NB4 (cell line): ENCODE data around the gene GJC3.

ENCODE experiments used
- DNase-seq: peaks from one replicate; pipeline ENCODE4 v3.0.0; 2010; ENCODE audit warnings: low read depth
- H3K4me3 ChIP-seq: one replicate; pipeline ENCODE4 v1.5.1; 2011; ENCODE audit warnings: mild to moderate bottlenecking, low read depth, low read length, moderate library complexity
- CTCF ChIP-seq: IDR thresholded peaks from one replicate; pipeline ENCODE4 v1.5.1; 2012; ENCODE audit warnings: low read depth, low read length
- MAX ChIP-seq: IDR thresholded peaks from 2 replicates; pipeline ENCODE4 v1.6.1; 2011; ENCODE audit warnings: low read depth, low read length
- MYC ChIP-seq: IDR thresholded peaks from 2 replicates; pipeline ENCODE4 v1.6.1; 2011; ENCODE audit warnings: low read depth, low read length
- POLR2A ChIP-seq: IDR thresholded peaks from 2 replicates; pipeline ENCODE4 v1.6.1; 2011; ENCODE audit warnings: mild to moderate bottlenecking; ENCODE audit not compliant: insufficient read length; ENCODE audit errors: extremely low read depth

The GJC3 gene

GRCh38 chr7:99930376-99930775, 956 bp upstream of the GJC3 start:
- H3K4me3 ChIP-seq: no peak overlapping the region
- no peak for DNase-seq
- no peak for TF ChIP-seq MYC
- TF ChIP-seq CTCF: no peak
- TF ChIP-seq POLR2A: no peak
- no peak for TF ChIP-seq MAX

- no peak overlapping the region for H3K4me3 ChIP-seq
- no peak for TF ChIP-seq MAX
- no peak; the same call in 1 of the 2 replicates for TF ChIP-seq MYC
- TF ChIP-seq CTCF: no peak
- no peak for TF ChIP-seq POLR2A
Observed at GRCh38 chr7:99929730-99930053, 272 bp upstream of the GJC3 start.

DNA sequence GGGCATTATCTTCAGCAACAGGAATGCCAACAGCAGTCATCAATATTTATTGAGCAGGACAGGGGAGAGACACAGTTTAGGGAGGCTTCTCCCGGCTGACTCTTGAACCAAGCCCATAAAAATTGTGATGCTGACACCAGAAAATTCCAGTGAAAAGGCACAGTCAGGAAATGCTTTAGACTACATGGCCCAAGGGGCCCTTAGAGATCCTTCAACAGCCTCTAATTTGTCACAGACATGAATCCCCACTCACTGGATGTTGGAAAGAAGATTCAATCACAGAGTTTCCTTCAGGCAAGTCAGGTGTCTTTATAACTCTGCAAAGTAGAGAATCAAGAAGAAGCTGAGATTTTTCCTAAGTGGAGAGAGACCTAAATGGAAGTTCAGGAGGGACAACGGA, 1.2 kb downstream of the GJC3 start:
- TF ChIP-seq POLR2A (no peak), MAX (no peak), MYC (no peak), CTCF (no peak)
- no peak for DNase-seq
- H3K4me3 ChIP-seq: no peak overlapping the region

More at GRCh38 chr7:99929730-99930053, 272 bp upstream of the GJC3 start:
- no peak for DNase-seq

DNA sequence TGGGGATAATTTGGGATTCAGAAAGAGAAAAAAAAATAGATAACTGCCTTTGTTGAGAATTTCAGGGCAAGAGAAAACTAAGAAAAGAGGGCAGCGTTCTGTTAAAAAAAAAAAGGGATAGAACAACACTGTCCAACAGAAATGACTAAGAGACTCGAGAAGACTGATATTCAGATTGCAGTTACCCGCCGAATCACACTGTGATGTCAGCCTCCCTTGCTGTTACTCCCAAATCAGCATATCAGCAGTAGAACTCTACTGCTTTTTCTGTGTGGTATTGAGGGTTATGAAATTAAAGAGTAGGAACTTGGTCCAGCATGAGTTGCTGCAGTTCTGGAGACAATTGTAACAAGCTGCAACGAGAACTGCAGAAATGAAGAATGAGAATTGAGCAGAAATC, 1.9 kb downstream of the GJC3 start:
- TF ChIP-seq MAX: no peak
- no peak for TF ChIP-seq POLR2A
- no peak for TF ChIP-seq CTCF
- TF ChIP-seq MYC: no peak
- no peak overlapping the region for H3K4me3 ChIP-seq
- DNase-seq: no peak

DNA sequence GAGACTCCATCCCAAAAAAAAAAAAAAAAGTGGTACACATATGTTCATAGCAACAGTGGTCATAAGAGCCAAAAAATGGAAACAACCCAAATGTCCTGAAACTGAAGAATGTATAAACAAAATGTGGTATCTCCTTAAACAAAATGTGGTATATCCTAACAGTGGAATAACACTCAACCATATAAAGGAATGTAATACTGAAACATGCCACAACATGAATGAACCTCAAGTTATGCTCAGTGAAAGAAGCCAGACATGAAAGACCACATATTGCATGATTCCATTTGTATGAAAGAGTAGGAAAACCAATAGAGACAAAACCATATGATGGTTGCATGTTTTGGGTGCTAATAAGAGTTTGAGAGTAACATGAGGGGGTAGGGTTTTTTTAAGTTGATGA, 3.1 kb downstream of the GJC3 start:
- TF ChIP-seq CTCF: no peak
- no peak for TF ChIP-seq MYC
- TF ChIP-seq MAX: no peak
- no peak for TF ChIP-seq POLR2A
- no peak for DNase-seq
- no peak overlapping the region for H3K4me3 ChIP-seq

GRCh38 chr7:99923200-99923599, 6.2 kb downstream of the GJC3 start:
- TF ChIP-seq MYC: no peak
- TF ChIP-seq CTCF: no peak
- TF ChIP-seq MAX: no peak
- TF ChIP-seq POLR2A: no peak
- DNase-seq: no peak
- no peak overlapping the region for H3K4me3 ChIP-seq
